ENCODE measurements around the gene KCNQ1. TPM values are rescaled to one million over a fixed set of nuclear protein-coding genes. Genes with fewer than 3 reads are reported as not detected.

KCNQ1 gene
- total and polyA plus RNA-seq, 2 donors (not counting 3 experiments of a cell fraction or from before 2014, with no cell fraction given): 0.07 to 0.09 TPM

- H3K79me2 ChIP-seq (ENCODE audit: control insufficient read depth, insufficient read depth, low read length): peaks cover 14% of the 10 kb centered on the region
These were observed 241.8 kb downstream of the KCNQ1 start for GRCh38 chr11:2686360-2687222.

More at GRCh38 chr11:2686360-2687222, 241.8 kb downstream of the KCNQ1 start:
- Histone ChIP-seq H3K4me2 (ENCODE audit: insufficient read depth, low read length) (no peak overlapping the region), H3K27me3 (ENCODE audit: control insufficient read depth in 2 of 2, insufficient read depth in 2 of 2, low read length in 2 of 2) (no peaks in the 10 kb centered on the region), H4K20me1 (replicated peaks; ENCODE audit: control insufficient read depth, extremely low read depth, insufficient read depth, low read length) (no peaks in the 10 kb centered on the region), H3K9me3 (replicated peaks; ENCODE audit: control insufficient read depth, insufficient read depth, low read length) (no peaks in the 10 kb centered on the region), H3K27ac (ENCODE audit: insufficient read depth, low read depth, low read length) (no peak overlapping the region), H3K9me1 (replicated peaks; ENCODE audit: control insufficient read depth, extremely low read depth, insufficient read depth, low read length) (no peaks in the 10 kb centered on the region), H3K4me1 (ENCODE audit: control insufficient read depth, extremely low read depth, insufficient read depth, low read length) (no peaks in the 10 kb centered on the region), H3K36me3 (ENCODE audit: control insufficient read depth in 2 of 2, extremely low read depth in 1 of 2, insufficient read depth in 2 of 2, low read length in 2 of 2) (peaks cover 0 to 2% of the 10 kb centered on the region in 2 experiments), H2AFZ (ENCODE audit: low read depth, low read length) (no peak overlapping the region), H3K9ac (replicated peaks; ENCODE audit: extremely low read depth, insufficient read depth, low read length) (no peak overlapping the region), H3K4me3 (replicated peaks in 1 of 3; ENCODE audit: insufficient read depth in 1 of 3, low read depth in 1 of 3, low read length in 3 of 3) (no peak overlapping the region)
- no peak for DNase-seq (ENCODE audit: low read depth, low spot score)
- POLR2A ChIA-PET: interaction anchor here (1.2 kb wide), 1 partner anchor 13 kb away, joined by 3 read pairs; the partner anchor contains the start of gene KCNQ1OT1
- no TSS peak for BruUV-seq (replicated peaks)
- dilution Hi-C loops (cut with MboI; ENCODE audit: extremely low pct_ligation_motif_present, low sequenced_read_pairs) (no loop called here), intact Hi-C loops (cut with micrococcal nuclease) (no loop called here)
- TF ChIP-seq CTCF (IDR thresholded peaks at IDR 0.05; ENCODE audit: extremely low read depth in 1 of 2, insufficient read depth in 1 of 2, low read depth in 1 of 2, low read length in 2 of 2) (no peak), JUN (IDR thresholded peaks at IDR 0.05; ENCODE audit: borderline replicate concordance, insufficient read depth, insufficient read length, low read depth) (no peak), MYC (IDR thresholded peaks at IDR 0.05; ENCODE audit: low read depth, low read length) (no peak), GATA2 (IDR thresholded peaks at IDR 0.05; ENCODE audit: insufficient read depth, insufficient read length, low read depth, low read length) (no peak), FOS (IDR thresholded peaks at IDR 0.05; ENCODE audit: borderline replicate concordance, insufficient read depth, low read length) (no peak), EZH2 (IDR thresholded peaks at IDR 0.05; ENCODE audit: borderline replicate concordance, low read depth, low read length, severe bottlenecking) (no peak), MAX (IDR thresholded peaks at IDR 0.05; ENCODE audit: insufficient read depth, insufficient read length) (no peak), POLR2A (IDR thresholded peaks at IDR 0.05; ENCODE audit: low read depth, low read length) (no peak), POLR2AphosphoS5 (IDR thresholded peaks at IDR 0.05; ENCODE audit: insufficient read depth, low read depth, low read length) (no peak)
- FAIRE-seq: no peak
- CTCF ChIA-PET: no interaction called here
